Measurements from ENCODE around the gene FRMD3.

Gene FRMD3

DNA sequence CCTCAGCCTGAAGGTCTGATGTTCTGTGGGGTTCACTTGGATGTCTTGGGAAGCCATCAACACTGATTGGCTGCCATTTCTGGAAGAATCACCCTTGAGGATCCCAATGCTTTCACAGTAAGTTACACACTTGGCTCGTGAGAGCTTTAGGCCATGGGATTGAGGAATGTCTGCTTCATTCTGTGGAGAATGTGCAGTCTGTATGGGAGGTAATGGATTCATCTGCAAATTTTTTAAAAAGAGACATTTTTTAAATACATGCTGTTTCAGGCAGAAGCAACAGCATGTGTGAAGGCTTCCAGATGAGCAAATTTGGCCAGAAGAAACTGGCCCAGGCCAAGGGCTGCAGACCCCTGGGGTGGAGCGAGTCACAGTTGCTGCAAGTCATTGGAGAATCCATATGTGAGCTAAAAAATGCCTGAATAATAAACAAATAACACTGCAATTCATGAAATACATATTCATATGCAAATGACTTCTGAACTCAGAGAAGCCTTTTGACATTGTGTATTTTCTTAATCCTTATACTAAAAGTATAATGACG, 328.9 kb downstream of the FRMD3 start:
- Histone ChIP-seq H3K9me3 (ENCODE audit: severe bottlenecking) (no peaks in the 10 kb centered on the region), H3K27me3 (ENCODE audit: insufficient read depth, low read depth, severe bottlenecking) (no peaks in the 10 kb centered on the region), H3K27ac (no peak overlapping the region), H3K4me3 (ENCODE audit: low read depth, low read length) (no peak overlapping the region), H3K36me3 (no peaks in the 10 kb centered on the region)
- TF ChIP-seq, protein P1, sequence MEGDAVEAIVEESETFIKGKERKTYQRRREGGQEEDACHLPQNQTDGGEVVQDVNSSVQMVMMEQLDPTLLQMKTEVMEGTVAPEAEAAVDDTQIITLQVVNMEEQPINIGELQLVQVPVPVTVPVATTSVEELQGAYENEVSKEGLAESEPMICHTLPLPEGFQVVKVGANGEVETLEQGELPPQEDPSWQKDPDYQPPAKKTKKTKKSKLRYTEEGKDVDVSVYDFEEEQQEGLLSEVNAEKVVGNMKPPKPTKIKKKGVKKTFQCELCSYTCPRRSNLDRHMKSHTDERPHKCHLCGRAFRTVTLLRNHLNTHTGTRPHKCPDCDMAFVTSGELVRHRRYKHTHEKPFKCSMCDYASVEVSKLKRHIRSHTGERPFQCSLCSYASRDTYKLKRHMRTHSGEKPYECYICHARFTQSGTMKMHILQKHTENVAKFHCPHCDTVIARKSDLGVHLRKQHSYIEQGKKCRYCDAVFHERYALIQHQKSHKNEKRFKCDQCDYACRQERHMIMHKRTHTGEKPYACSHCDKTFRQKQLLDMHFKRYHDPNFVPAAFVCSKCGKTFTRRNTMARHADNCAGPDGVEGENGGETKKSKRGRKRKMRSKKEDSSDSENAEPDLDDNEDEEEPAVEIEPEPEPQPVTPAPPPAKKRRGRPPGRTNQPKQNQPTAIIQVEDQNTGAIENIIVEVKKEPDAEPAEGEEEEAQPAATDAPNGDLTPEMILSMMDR (IDR thresholded peaks at IDR 0.05; ENCODE audit: low read depth, low read length): no peak
- DNase-seq: no peak

DNA sequence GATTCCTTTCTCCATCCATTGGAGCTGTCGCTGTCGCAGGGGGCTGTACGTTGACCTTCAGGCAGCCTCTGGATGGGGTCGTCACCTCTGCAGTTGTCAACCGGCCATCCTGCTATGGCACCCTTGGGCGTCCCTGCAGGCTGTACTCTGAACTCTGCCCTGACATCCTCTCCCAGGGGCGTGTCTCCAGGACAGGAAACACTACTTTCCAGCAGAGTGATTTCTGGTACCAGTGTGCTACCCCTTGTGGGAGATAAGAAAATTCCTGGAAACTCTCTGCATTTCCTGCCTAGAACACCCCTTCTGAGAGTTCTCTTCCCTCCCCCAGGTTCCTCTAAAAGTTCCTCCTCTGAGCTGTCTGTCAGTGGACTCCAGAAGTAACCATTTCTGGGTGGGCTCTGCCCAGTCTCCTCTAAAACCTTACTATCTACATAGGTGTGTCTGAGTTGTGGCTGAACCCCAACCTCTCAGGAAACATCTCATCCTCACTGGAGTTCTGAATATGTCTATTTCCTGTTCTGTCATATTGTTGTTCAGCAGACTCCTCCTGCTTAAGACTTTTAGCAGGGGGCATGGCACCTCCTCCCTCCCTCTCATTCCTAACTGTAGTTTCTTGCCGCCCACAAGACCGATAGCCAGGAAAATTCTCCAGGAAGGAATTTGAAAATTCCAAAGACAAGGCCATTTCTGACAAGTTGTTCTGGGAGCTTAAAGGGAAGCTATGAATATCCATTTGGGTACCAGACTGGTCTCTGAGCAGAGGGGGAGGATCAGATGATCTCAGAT, 329.9 kb downstream of the FRMD3 start:
- DNase-seq: no peak
- TF ChIP-seq, protein P1 (IDR thresholded peaks at IDR 0.05; ENCODE audit: low read depth, low read length): no peak
- no peak overlapping the region for H3K4me3 ChIP-seq (ENCODE audit: low read depth, low read length)
- H3K9me3 ChIP-seq (ENCODE audit: severe bottlenecking): no peaks in the 10 kb centered on the region
- no peaks in the 10 kb centered on the region for H3K36me3 ChIP-seq
- no peak overlapping the region for H3K27ac ChIP-seq
- H3K27me3 ChIP-seq (ENCODE audit: insufficient read depth, low read depth, severe bottlenecking): no peaks in the 10 kb centered on the region

DNA sequence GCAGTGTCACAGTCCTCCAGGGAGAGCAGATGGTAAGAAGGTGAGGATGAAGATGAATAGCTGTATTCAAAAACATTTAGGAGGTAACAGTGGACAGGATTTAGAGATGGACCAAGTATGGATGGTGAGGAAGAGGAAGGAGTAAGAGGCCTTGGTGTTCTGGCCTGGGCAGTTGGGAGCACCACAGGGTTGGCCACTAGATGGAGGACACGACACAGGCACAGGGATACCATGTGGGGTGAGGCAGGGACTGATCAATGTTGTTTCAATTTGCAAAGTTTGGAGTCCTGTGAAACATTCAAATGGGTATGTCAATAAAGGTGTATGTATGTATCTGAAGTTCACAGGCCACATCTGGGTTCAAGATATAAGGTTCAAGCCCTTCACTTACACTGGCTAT, 334.2 kb downstream of the FRMD3 start:
- TF ChIP-seq, protein P1 (IDR thresholded peaks at IDR 0.05; ENCODE audit: low read depth, low read length): peak; percentile 64
- DNase-seq: no peak

GRCh38 chr9:83200531-83200930, 337.7 kb downstream of the FRMD3 start:
- no peak for DNase-seq
- no peaks in the 10 kb centered on the region for H3K36me3 ChIP-seq
- no peak overlapping the region for H3K27ac ChIP-seq
- no peaks in the 10 kb centered on the region for H3K9me3 ChIP-seq (ENCODE audit: severe bottlenecking)
- H3K4me3 ChIP-seq (ENCODE audit: low read depth, low read length): no peak overlapping the region
- H3K27me3 ChIP-seq (ENCODE audit: insufficient read depth, low read depth, severe bottlenecking): no peaks in the 10 kb centered on the region
- TF ChIP-seq, protein P1 (IDR thresholded peaks at IDR 0.05; ENCODE audit: low read depth, low read length): no peak

More for the DNA sequence above, 334.2 kb downstream of the FRMD3 start:
- H3K4me3 ChIP-seq (ENCODE audit: low read depth, low read length): no peak overlapping the region
- H3K27ac ChIP-seq: no peak overlapping the region
- H3K27me3 ChIP-seq (ENCODE audit: insufficient read depth, low read depth, severe bottlenecking): no peaks in the 10 kb centered on the region
- H3K9me3 ChIP-seq (ENCODE audit: severe bottlenecking): no peaks in the 10 kb centered on the region
- no peaks in the 10 kb centered on the region for H3K36me3 ChIP-seq

DNA sequence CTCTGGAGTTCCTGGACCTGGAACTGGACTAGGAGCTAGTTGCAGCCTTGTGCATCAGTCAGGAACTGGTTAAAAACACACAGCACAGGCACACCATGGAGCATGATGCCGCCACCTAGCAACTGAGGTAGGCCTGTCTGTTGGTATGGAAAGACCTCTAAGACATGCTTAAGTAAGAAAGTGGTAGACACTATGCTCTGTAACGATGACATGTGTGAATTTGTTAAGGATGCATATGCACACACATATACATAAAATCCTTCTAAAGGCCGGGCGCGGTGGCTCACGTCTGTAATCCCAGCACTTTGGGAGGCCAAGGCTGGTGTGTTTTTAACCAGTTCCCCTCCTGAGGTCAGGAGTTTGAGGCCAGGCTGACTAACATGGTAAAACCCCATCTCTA, 338.4 kb downstream of the FRMD3 start:
- H3K4me3 ChIP-seq (ENCODE audit: low read depth, low read length): no peak overlapping the region
- no peak for DNase-seq

More for the DNA sequence above, 338.4 kb downstream of the FRMD3 start:
- TF ChIP-seq, protein P1 (IDR thresholded peaks at IDR 0.05; ENCODE audit: low read depth, low read length): no peak
- no peaks in the 10 kb centered on the region for H3K9me3 ChIP-seq (ENCODE audit: severe bottlenecking)
- no peaks in the 10 kb centered on the region for H3K27me3 ChIP-seq (ENCODE audit: insufficient read depth, low read depth, severe bottlenecking)
- H3K36me3 ChIP-seq: no peaks in the 10 kb centered on the region
- no peak overlapping the region for H3K27ac ChIP-seq
